HG03045 (cell line): ENCODE measurements around the gene CD1E.
"Not testable (repeated sequence)": the region's sequence is repeated elsewhere in the genome, so short reads cannot be mapped to it uniquely, and the experiment has no call there.

ENCODE experiments used
- ATAC-seq: cut with Tn5 transposase; IDR thresholded peaks from one replicate; pipeline ENCODE4 v1.9.1; 2021; ENCODE audit warnings: mild to moderate bottlenecking, moderate library complexity; ENCODE audit not compliant: unreplicated experiment

The CD1E gene

GRCh38 chr1:158362482-158362881 lies 8.8 kb downstream of the CD1E start:
- no peak for ATAC-seq

- ATAC-seq = no peak
These were observed 9.2 kb downstream of the CD1E start for GRCh38 chr1:158362941-158363340.

GRCh38 chr1:158366783-158367182 lies 13.1 kb downstream of the CD1E start:
- ATAC-seq = no peak

- peak; percentile 96 for ATAC-seq
These were observed 17.7 kb downstream of the CD1E start for GRCh38 chr1:158371188-158371953.

- ATAC-seq = not testable (repeated sequence)
These were observed 20.4 kb downstream of the CD1E start for GRCh38 chr1:158374101-158374500.

- no peak for ATAC-seq
These were observed 21.2 kb downstream of the CD1E start for GRCh38 chr1:158374860-158375259.

GRCh38 chr1:158390331-158390730 lies 36.6 kb downstream of the CD1E start:
- no peak for ATAC-seq

- no peak for ATAC-seq
These were observed 37.4 kb downstream of the CD1E start for GRCh38 chr1:158391099-158391498.

- ATAC-seq = no peak
These were observed 39.8 kb downstream of the CD1E start for GRCh38 chr1:158393476-158393875.

- ATAC-seq = no peak
These were observed 43.0 kb downstream of the CD1E start for GRCh38 chr1:158396646-158397045.

- ATAC-seq = no peak
These were observed 45.3 kb downstream of the CD1E start, which contains the start of gene OR10T2 for GRCh38 chr1:158398818-158399514. Gene OR10T2, minus strand, starts transcription at chr1:158399466. Its CDS starts 0 bp downstream, at chr1:158399466.

GRCh38 chr1:158400871-158401270 lies 47.2 kb downstream of the CD1E start:
- no peak for ATAC-seq

- ATAC-seq = no peak
These were observed 53.4 kb downstream of the CD1E start for GRCh38 chr1:158407092-158407491.
